ENCODE data around the gene GPR35.

The GPR35 gene

DNA sequence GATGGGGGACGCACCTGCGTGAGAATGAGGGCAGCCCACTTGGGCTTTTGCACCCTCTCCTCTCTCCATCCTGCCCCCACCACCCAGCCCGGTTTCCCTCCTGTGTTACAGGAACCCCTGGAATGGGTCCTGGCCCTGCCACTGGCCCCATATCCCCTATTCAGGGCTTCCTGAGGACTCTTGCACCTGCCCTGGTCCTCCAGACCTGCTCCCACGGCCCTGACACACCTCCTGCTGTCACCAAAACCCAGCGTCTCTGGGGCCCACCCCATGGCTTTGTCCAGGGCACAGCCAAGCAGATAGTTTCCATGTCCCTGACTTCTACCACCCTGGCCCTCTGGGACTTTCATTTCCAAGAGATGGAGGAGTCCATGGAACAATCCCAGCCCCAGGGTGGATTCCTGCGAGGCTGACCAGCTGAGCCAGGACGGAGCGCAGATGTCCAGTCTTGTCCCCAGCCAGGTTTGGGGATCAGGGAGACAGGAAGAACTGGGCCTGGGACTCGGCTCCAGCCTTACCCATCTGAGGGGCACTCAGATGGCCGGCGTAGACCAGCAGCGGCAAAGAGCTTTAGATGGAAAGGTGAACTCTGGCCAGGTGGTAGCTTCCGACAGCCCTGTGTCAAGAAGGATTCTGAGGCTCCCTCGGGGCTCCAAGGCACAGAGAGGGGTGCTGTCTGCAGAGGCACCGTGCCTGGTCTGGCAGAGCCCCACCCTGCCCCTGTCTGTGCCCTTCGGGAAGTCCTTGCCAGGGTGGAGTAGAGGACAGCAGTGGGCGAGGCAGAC is 12.0 kb downstream of the GPR35 start:
- in situ Hi-C loops (cut with HindIII; ENCODE audit: low sequenced_read_pairs): no loop called here

DNA sequence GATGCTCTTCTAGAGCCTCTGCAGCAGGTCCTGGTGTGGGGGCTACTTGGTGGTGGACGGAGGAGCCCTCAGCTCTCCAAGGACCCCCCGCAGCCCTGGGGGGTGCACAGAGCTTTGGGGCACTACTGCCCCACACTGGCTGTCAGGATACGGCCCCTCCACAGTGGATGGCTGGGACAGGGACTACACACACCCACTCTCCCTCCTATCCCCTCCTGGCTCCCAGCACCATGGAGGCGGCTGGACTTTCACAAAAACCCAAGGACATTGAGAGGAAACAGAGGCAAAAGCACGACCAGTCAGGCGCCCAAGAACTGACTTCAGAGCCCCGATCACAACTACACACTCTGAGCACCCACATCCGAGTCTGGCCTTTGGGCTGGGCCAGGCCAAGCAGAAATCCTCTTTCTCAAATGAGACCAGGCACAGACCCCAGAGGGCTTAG is 12.6 kb downstream of the GPR35 start:
- in situ Hi-C loops (cut with HindIII; ENCODE audit: low sequenced_read_pairs): no loop called here

DNA sequence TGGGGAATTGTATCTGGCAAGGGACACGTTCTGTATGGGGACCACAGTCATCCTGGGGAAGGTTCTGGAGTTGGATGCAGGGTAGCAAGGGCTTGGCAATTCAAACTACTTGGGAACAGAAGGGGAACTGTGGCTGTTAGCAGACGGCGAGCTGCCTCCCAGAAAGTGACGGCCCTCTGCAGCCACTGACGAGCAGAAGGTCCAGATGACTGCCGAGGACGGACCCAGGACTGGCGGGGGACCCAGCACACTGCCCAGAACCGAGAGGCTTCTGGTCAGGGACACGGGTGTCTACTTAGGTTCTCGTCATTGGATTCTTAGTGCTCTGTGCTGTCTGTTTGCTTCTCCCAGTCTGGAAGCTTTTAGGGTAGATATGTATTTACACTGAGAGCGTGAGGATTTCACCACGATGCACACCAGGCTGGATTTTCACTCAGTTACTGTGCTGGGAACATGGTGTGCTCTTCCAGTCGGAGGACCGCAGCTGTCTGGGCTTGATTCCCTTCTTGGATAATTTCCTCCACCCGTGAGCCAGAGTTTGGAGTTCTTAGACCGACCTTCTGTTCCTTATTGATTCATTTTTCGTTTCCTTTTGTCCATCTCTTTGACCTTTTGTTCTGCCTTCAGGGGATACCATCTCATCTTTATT is 13.4 kb downstream of the GPR35 start:
- in situ Hi-C loops (cut with HindIII; ENCODE audit: low sequenced_read_pairs): no loop called here

DNA sequence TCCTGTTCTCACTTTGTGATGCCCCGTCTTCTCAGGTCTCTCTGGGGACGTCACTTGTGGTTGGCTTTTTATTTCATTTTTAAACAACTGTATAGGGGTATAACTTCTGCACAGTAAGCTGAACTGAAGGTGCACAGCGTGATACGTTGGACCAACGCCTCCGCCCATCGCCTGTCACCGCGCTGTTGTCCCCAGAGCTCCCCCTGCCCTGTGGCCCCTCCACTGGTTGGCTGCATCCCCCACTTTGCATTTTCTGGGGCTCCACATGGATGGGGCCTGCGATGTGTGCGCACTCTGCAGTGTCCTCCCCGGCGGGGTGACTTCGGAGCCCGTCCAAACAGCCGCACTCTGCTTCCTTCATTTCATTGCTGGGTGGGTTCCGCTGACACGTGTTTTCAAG is 14.3 kb downstream of the GPR35 start:
- in situ Hi-C loops (cut with HindIII; ENCODE audit: low sequenced_read_pairs): no loop called here

DNA sequence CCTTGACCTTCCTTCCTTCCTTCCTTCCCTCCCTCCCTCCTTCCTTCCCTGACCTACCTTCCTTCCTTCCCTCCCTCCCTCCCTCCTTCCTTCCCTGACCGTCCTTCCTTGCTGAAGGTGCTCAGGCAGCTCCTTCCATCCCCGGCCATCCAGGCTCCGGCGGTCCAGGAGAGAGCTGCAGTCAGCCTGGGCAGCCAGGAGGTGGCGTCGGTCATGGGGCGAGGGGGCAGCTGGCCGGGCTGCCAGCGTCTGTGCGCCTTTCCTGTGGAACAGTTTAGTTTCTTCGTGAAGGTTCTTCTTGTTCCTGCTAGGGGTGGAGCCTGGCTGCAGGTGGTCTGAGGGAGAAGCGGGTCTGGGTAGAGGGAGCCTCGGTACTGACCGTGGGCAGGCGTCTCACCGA is 15.7 kb downstream of the GPR35 start:
- in situ Hi-C loops (cut with HindIII; ENCODE audit: low sequenced_read_pairs): loop anchor here (10.0 kb wide), 1 partner anchor 184 kb away; the partner anchor contains the start of gene KIF1A

DNA sequence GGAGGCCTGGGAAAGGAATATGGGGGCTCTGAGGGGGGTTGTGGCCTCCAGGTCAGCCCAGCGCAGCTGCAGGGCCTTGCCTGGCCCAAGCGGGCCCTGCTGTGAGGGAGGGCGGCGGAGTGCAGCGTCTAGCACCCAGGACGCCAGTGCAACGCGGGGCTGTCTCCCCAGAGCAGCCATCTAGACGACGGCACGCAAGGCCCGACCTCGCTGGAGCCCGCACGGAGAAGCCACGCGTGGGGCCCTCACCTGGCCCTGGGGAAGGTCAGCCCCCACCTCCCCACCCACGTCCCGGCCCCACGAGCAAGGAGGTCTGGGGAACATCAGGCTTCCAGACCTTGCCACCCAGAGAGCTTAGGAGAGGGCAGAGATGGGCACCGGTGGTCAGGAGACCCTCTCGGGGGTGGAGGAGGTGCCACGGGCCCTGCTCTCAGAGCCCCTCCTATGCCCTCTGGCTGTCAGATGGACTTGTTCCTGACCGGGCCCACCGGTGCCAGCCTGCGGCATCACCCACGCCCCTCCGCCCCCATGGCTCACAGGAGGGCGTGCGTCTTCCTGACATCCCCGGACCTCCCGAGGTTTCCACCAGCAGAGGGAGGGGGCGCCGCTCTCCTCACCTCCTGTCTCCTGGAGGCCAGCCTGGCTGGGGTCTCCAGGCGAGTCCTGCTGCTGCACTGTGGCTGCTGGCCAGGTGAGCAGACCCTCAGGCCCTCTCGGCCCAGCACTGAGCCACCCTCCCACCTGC is 17.0 kb downstream of the GPR35 start:
- in situ Hi-C loops (cut with HindIII; ENCODE audit: low sequenced_read_pairs): loop anchor here (10.0 kb wide), 1 partner anchor 183 kb away; the partner anchor contains the start of gene KIF1A

DNA sequence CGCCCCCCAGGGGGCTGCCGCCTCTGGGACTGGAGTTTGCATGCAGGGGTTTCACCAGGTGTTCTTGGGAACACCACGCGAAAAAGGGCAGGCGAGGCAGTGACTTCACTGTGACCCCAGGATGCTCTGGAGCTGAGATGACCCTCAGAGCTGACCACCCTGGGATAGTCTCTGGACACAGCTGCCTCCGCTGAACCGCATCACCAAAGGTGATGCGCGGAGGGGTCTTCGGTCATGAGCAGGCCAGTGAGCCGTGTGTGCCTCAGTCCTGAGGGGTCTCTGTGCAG is 17.5 kb downstream of the GPR35 start:
- in situ Hi-C loops (cut with HindIII; ENCODE audit: low sequenced_read_pairs): loop anchor here (10.0 kb wide), 1 partner anchor 182 kb away; the partner anchor contains the start of gene KIF1A

DNA sequence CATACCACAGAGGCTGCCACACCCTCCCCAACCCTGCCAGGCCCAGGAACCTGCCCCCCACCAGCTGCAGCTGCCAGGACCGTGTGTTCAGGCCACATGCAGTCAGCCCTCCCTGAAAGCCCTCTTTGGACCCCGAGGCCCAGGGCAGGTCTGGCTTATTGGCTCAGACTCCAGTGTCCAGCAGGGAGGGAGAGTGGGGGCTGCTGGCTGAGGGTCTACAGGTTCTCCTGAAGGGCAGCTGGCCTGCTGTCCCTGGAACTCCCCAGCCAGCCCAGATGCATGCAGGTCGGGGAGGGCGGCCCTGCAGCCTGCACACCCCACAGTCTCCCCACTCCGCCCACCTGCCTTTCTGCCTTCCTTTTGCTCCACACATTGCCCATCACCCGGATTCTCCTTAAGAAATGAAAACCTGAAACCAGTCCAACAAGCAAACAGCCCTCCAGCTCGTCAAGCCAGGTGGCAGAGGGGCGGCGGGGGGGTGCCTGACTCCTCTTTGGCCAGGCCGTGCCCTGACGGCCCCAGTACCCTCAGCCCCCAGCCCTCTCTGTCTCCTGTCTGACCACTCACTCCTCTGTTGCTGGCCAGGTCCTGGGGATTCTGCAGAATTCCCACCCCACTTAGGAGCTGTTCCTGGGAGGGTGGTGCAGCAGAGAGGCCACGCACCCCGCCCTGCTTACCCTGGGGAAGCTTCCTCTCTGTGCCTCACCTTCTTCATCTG is 18.0 kb downstream of the GPR35 start:
- in situ Hi-C loops (cut with HindIII; ENCODE audit: low sequenced_read_pairs): loop anchor here (10.0 kb wide), 1 partner anchor 182 kb away; the partner anchor contains the start of gene KIF1A

DNA sequence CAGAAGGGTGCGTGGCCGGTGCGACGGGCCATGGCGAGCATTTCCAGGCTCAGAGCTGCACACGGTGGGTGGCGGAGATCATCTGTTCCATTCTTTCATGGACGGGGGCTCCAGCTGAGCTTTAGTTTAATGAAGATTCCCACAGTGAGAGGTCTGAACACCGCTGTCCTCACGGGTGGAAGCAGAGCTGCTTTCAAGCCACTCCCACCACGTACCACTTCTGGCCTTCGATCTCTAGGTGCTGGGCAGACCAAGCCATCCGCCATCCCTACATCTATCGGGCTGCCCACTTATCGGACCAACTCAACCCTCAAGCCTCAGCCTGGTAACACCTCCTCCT is 18.5 kb downstream of the GPR35 start:
- in situ Hi-C loops (cut with HindIII; ENCODE audit: low sequenced_read_pairs): loop anchor here (10.0 kb wide), 1 partner anchor 181 kb away; the partner anchor contains the start of gene KIF1A

DNA sequence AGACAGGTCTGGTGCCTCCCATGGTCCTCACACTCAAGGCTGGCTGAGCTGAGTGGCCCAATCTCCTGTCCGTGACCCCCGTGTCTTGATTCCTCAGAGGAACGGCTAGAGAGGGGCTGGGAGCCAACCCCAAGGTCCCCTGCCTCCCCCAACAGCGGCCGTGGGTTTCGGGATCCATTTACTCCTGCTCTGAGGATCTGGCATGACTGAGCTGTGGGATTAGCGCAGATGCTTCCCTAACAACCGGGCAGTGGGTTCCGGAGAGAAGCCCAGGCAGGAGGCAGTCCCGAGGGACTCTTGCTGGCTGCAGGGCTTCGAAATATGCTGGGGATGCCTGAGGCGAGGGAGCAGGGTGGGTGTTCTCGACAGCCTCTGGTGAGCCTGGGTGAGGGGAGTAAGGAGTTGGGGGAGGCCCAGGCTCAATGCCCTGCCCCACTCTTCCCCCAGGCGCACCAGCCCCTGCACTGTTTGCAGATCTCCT is 18.9 kb downstream of the GPR35 start:
- in situ Hi-C loops (cut with HindIII; ENCODE audit: low sequenced_read_pairs): loop anchor here (10.0 kb wide), 1 partner anchor 181 kb away; the partner anchor contains the start of gene KIF1A

DNA sequence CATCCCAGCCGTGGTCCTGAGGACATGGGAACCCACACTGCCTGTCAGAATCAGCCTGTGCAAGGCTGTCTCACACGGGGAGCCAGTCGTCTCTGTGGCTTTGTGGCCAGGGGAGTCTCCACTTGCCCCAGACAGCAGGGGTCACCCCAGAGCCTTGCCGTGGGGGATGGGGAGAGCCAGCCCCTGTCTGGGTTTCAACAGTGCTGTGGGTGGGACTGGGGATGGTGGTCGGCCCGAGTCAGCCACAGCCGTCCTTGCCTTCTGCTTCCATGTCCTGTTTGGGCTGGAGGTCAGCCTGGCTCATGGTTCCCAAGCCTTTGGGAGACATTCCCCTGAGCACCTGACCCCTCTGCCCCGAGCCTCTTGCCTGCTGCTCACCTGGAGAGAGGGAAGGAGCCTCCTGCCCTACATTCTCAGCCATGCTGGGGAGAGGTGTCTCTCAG is 19.6 kb downstream of the GPR35 start:
- in situ Hi-C loops (cut with HindIII; ENCODE audit: low sequenced_read_pairs): loop anchor here (10.0 kb wide), 1 partner anchor 180 kb away; the partner anchor contains the start of gene KIF1A

DNA sequence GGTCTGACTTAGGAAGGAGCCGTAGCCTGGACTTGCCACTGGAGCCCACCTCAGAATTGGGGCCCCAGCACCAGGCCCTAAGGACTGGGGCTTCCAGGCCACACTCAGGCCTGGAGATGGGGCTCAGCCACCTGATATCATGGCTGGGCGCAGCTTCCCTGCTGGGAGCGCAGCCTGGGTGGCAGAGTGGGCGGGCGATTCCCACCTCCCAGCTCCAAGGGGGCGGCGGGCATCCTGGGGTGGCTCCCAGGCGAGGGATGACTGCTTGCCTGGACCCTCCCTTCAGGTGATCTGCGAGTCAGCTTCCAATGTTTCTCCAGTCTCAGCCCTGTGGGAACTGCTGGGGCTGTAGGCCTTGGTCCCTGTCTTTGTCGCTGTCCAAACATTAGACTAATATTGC is 20.1 kb downstream of the GPR35 start:
- in situ Hi-C loops (cut with HindIII; ENCODE audit: low sequenced_read_pairs): loop anchor here (10.0 kb wide), 1 partner anchor 179 kb away; the partner anchor contains the start of gene KIF1A

DNA sequence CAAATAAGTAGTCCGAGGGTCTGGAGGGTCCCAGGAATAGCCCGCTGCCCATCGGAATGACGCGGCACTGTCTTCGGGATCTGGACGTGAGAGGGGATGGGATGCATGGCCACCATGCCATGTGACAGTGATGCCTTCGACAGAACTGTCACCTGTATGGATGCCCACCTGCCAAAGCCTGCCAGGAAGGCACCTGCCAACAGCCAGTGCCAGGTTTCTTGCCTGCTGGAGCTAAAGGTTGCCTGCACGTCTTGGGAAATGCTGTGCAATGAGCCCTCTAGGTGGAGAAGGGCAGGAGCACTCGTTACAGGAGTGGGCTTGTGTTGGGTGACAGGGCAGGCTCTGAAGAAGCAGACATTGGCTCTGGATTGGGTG is 20.5 kb downstream of the GPR35 start:
- in situ Hi-C loops (cut with HindIII; ENCODE audit: low sequenced_read_pairs): loop anchor here (10.0 kb wide), 1 partner anchor 179 kb away; the partner anchor contains the start of gene KIF1A

DNA sequence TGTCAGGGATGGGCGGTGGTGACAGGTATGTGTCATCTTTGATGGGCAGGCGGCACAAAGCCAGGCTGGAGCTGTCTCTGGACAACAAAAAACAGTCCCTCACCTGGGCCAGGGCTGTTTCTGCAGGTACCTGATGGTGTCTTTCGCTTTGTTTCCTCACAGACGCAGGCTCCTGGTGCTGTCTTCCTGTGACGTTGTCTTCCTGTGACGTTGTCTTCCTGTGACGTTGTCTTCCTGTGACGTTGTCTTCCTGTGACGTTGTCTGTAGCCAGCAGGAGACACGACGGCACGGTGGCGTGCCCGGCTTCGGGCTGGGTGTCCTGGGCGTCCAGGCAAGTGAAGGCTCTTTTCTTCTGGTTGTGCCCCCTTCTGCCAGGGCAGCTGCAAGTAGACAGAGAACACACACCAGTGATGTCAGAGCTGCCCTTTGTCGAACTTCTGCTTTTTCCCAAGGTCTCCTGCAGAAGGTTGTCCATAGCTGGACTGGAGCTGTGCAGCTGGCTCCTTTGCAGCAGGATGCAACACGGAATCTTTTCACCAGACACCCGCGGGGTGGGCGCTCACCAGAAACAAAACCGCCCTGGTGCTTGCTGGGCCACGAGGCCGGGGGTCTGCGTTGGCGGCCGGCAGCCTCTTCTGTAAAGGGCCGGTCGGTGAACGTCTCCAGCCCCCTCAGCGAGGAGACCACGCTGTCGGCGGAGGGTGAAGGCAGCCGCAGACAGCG is 21.1 kb downstream of the GPR35 start:
- in situ Hi-C loops (cut with HindIII; ENCODE audit: low sequenced_read_pairs): loop anchor here (10.0 kb wide), 1 partner anchor 178 kb away; the partner anchor contains the start of gene KIF1A

DNA sequence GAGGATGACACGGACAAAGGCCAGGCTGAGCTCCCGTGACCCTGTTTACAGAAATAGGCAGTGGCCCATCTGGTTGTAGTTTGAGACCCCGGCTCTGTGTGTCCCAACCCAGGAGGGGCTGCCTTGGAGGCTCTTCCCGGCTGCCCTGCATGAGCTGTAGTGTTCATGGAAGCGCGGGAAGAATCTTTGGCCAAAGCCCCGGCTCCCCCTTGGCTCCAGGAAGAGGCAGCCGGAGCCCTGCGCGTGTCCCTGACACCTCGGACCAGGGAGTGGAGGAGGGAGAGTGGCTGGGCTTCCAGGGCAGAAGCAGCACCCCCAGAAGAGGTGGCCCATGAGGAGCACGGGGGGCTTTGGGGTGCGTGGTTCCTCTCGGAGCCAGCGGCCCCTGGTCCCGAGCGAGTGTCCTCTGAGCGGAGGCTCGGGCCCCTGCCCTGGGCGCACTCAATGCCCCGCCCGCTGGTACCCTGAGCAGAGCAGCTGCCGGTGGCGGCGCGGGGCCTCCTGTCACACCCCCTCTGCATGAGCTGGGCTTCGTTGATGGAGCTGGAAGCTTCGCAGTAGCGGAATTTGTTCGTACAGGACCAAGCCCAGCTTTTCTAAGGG is 21.7 kb downstream of the GPR35 start:
- in situ Hi-C loops (cut with HindIII; ENCODE audit: low sequenced_read_pairs): loop anchor here (10.0 kb wide), 1 partner anchor 178 kb away; the partner anchor contains the start of gene KIF1A

DNA sequence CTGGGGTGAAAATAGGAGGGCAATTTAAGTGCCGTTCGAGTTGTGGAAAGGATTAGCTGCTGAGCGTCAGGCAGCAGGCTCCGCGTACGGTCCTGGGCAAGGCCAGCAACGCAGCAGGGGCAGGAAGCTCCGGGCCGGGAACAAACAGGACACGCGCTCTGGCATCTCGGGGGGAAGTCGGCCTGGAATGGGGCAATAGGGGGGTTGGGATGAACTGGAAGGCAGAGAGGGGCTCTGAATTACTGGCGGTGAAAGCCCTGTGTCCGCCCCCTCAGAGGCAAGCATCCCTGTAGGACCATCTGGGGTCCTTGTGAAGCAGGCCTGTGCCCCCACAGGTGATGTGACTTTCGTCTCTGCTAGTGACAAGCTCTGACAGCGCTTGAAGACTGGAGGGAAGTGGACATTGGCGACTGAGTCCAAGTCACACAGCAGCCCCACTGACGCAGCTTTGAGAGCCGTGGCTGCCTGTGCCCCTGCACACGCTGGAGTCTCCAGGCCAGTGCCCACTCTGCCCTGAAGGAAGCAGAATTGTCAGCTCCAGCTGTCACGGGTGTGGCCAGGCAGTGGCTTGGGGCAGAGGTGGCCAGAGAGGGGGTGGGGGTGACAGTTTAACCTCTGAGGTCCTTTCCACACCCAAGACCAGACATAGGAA is 22.3 kb downstream of the GPR35 start:
- in situ Hi-C loops (cut with HindIII; ENCODE audit: low sequenced_read_pairs): loop anchor here (10.0 kb wide), 1 partner anchor 177 kb away; the partner anchor contains the start of gene KIF1A

DNA sequence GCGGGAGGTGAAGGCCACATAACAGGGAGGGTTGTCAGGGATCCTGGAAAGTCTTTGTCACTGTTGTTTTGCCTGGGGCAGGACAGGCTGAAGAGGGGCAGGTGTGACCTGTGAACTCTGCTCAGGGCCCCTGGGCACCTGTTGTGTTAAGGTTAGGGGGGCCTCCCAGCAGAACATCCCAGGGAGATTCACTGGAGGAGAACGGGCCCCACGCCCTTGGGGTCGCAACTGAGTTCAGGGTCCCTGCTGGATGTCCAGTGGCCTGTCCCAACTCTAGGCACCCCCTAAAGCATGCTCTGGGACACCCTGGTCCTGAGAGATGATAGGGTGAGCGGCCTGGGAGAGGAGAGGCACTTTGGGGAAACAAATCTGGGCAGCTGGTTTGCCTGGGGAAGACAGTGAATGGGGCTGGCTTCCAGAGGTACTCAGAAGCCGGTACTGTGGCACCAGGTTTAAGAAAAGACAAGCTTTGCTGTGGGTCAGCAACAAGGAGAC is 22.9 kb downstream of the GPR35 start:
- in situ Hi-C loops (cut with HindIII; ENCODE audit: low sequenced_read_pairs): loop anchor here (10.0 kb wide), 1 partner anchor 177 kb away; the partner anchor contains the start of gene KIF1A

DNA sequence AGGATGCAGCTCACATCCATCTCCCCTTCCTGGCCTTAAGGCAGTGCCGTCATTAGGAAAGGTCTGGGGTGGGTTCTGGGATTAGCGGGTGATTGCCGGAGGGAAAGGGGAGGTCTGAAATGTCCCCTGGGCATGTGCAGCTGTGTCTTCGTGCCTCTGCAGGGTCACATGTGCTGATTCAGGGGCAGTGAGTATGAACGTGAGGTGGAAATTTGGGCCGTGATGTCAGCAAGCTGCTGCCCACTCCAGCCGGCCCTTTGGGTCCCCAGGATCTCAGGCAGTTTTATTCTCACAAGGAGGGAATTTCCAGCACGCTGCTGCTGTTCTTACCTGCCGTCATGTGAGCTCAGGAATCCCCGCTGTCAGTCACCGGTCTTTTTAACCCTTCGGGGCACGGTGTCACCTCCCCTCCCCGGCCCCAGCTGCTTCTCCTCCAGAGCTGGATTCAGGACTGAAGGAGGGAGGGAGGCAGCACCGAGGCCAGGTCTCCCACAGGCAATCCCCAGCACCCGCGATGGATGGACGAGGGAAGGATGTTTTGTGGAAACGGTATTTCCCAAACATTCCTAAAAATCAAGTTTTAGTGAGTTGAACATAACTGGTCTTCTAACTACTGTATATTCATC is 23.5 kb downstream of the GPR35 start:
- in situ Hi-C loops (cut with HindIII; ENCODE audit: low sequenced_read_pairs): loop anchor here (10.0 kb wide), 1 partner anchor 176 kb away; the partner anchor contains the start of gene KIF1A
